ENCODE results near the gene LGALS12.

DNA sequence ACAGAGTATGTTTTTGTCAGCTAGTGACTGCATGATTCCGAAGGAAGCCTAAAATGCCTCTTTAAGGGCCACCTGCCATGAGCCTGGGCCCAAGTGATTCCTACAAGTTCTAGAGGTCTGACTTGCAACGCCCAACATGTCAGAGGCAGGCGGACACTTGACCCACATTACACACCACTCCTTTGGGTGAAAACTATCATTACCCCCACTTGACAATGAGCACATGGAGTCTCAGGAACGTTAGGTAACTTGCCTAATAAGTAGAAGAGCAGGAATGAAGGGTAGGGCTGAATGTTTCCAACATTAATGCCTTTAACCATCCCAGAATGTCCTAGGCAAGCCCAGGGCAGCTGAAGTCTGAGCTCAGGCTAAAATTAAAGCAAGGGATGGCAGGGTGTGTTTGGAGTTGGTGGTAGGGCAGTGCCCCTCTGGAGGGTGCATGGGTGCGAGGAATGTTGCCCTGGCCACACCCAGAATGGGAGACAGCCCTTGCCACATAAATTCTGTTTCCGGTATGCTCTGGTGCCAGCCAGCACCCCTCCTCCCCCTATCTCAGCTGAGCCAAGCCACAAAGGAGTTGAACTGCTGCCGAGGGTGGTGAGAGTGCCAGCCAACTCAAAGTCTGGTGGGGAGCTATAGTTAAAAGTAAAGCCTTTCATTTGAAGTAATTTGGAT is 54.8 kb downstream of the LGALS12 start:
- no peak for TF ChIP-seq EHMT2 (IDR thresholded peaks at IDR 0.05; ENCODE audit: low read depth)
- TF ChIP-seq, protein P1, sequence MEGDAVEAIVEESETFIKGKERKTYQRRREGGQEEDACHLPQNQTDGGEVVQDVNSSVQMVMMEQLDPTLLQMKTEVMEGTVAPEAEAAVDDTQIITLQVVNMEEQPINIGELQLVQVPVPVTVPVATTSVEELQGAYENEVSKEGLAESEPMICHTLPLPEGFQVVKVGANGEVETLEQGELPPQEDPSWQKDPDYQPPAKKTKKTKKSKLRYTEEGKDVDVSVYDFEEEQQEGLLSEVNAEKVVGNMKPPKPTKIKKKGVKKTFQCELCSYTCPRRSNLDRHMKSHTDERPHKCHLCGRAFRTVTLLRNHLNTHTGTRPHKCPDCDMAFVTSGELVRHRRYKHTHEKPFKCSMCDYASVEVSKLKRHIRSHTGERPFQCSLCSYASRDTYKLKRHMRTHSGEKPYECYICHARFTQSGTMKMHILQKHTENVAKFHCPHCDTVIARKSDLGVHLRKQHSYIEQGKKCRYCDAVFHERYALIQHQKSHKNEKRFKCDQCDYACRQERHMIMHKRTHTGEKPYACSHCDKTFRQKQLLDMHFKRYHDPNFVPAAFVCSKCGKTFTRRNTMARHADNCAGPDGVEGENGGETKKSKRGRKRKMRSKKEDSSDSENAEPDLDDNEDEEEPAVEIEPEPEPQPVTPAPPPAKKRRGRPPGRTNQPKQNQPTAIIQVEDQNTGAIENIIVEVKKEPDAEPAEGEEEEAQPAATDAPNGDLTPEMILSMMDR (IDR thresholded peaks at IDR 0.05): no peak
